Measurements from ENCODE around the gene UBA6.

DNA sequence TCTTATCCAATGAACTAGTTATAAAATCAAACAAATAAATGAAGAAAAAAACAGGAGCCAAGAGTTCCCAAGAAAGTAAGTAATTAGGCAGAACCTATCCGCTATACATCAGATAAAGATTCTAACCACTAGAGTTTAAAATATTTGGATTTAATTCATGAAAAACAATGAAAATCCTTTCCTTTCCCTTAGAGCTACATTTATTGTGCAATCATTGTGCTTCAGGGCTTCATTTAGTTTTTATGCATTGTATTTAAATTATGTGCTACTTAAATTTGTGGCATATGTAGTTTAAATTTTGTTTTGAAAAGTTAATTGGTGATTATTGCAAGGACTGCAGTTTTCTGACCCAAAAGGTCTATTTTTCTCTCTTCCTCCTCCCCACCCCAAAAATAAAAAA is 35.3 kb upstream of the UBA6 start:
- TF ChIP-seq, protein P1, sequence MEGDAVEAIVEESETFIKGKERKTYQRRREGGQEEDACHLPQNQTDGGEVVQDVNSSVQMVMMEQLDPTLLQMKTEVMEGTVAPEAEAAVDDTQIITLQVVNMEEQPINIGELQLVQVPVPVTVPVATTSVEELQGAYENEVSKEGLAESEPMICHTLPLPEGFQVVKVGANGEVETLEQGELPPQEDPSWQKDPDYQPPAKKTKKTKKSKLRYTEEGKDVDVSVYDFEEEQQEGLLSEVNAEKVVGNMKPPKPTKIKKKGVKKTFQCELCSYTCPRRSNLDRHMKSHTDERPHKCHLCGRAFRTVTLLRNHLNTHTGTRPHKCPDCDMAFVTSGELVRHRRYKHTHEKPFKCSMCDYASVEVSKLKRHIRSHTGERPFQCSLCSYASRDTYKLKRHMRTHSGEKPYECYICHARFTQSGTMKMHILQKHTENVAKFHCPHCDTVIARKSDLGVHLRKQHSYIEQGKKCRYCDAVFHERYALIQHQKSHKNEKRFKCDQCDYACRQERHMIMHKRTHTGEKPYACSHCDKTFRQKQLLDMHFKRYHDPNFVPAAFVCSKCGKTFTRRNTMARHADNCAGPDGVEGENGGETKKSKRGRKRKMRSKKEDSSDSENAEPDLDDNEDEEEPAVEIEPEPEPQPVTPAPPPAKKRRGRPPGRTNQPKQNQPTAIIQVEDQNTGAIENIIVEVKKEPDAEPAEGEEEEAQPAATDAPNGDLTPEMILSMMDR (IDR thresholded peaks at IDR 0.05), result no peak
- TF ChIP-seq EP300 (IDR thresholded peaks at IDR 0.05) (no peak), POLR2AphosphoS5 (IDR thresholded peaks at IDR 0.05) (no peak)
